Caco-2 (cell line): Measurements from ENCODE around the gene NAPEPLD. TPM values are rescaled to one million over a fixed set of nuclear protein-coding genes. Genes with fewer than 3 reads are reported as not detected.

Source experiments
- BruUV-seq: library from RNA; stranded (reverse); fragments of 400-500 nt; replicated peaks from 2 replicates; lab custom pipeline; 2021; lab: Mats Ljungman, UMichigan
- CTCF ChIA-PET: fragments of 300-600 bp; sonication (Branson Sonifier 250); formaldehyde crosslinking; loops from one replicate; lab custom pipeline; 2022; ENCODE audit warnings: antibody characterized with exemption; lab: Charles Lee
- POLR2A ChIA-PET: fragments of 300-600 bp; sonication (Branson Sonifier 250); formaldehyde crosslinking; loops from one replicate; lab custom pipeline; 2022; ENCODE audit warnings: antibody characterized with exemption; lab: Charles Lee
- DNase-seq, 2 experiments: peaks; one replicate each; pipeline versions ENCODE4 v3.0.0 to v3.0.0-alpha.2; 2020 to 2022
- H3K27me3 ChIP-seq: replicated peaks from 2 replicates; pipeline ENCODE4 v1.6.0; 2011; ENCODE audit warnings: low read length; ENCODE audit not compliant: control insufficient read depth, insufficient read depth
- H3K36me3 ChIP-seq: 2 replicates; pipeline ENCODE4 v1.5.1; 2011; ENCODE audit warnings: low read length; ENCODE audit not compliant: control insufficient read depth, insufficient read depth
- H3K4me1 ChIP-seq: fragments of 250-450 bp; sonication (Bioruptor Pico); 2 replicates; pipeline ENCODE4 v1.5.1; 2020; ENCODE audit warnings: mild to moderate bottlenecking
- H3K4me3 ChIP-seq: 2 replicates; pipeline ENCODE4 v1.5.1; 2011; ENCODE audit warnings: low read depth, mild to moderate bottlenecking, control low read depth, low read length
- H3K9me3 ChIP-seq: fragments of 250-450 bp; sonication (Bioruptor Pico); 2 replicates; pipeline ENCODE4 v1.5.1; 2020; ENCODE audit warnings: mild to moderate bottlenecking, moderate library complexity
- H3K27ac Mint-ChIP-seq: one replicate; pipeline ENCODE4 v1.8.0; 2022; ENCODE audit warnings: mixed read lengths; ENCODE audit not compliant: unreplicated experiment
- H3K27me3 Mint-ChIP-seq: one replicate; pipeline ENCODE4 v1.8.0; 2022; ENCODE audit warnings: mixed read lengths; ENCODE audit not compliant: insufficient read depth, unreplicated experiment
- H3K36me3 Mint-ChIP-seq: one replicate; pipeline ENCODE4 v1.8.0; 2022; ENCODE audit warnings: mild to moderate bottlenecking, mixed read lengths; ENCODE audit not compliant: insufficient read depth, unreplicated experiment
- H3K4me1 Mint-ChIP-seq: one replicate; pipeline ENCODE4 v1.8.0; 2022; ENCODE audit warnings: low read depth, mixed read lengths; ENCODE audit not compliant: unreplicated experiment
- H3K4me3 Mint-ChIP-seq: one replicate; pipeline ENCODE4 v1.8.0; 2022; ENCODE audit warnings: mild to moderate bottlenecking, moderate library complexity, mixed read lengths; ENCODE audit not compliant: unreplicated experiment
- H3K9me3 Mint-ChIP-seq: one replicate; pipeline ENCODE4 v1.8.0; 2022; ENCODE audit warnings: mixed read lengths; ENCODE audit not compliant: unreplicated experiment
- CTCF ChIP-seq, 2 experiments: fragments of 200-600 bp in 1 of 2; IDR thresholded peaks; 1 replicate in 1 of 2; 2 replicates in 1 of 2; pipeline versions ENCODE4 v1.5.1 to v1.8.0; 2011 to 2022; ENCODE audit warnings: antibody characterized with exemption in 1 of 2, control low read depth in 1 of 2, inconsistent platforms in 1 of 2, low read depth in 1 of 2, low read length in 1 of 2, mild to moderate bottlenecking in 1 of 2, moderate library complexity in 1 of 2; ENCODE audit not compliant: insufficient read depth in 1 of 2, severe bottlenecking in 1 of 2, unreplicated experiment in 1 of 2
- intact Hi-C: fragments of 100-400 bp; cut with micrococcal nuclease; formaldehyde crosslinking; loops from one replicate; pipeline ENCODE4 v1.10.0; 2022; ENCODE audit not compliant: unreplicated experiment
- total RNA-seq: library from RNA; stranded (reverse); gene quantifications from 2 replicates; pipeline ENCODE4 v1.2.3, GENCODE V29; 2022

The NAPEPLD gene
- total RNA-seq, 1 experiment from 2014 or later = 16.9 TPM

GRCh38 chr7:103127006-103127405 is 21.9 kb downstream of the NAPEPLD start:
- BruUV-seq = no TSS peak
- peaks cover 7% of the 10 kb centered on the region for H3K36me3 Mint-ChIP-seq
- H3K27me3 Mint-ChIP-seq = no peaks in the 10 kb centered on the region
- H3K9me3 Mint-ChIP-seq = no peaks in the 10 kb centered on the region
- no peak overlapping the region for H3K27ac Mint-ChIP-seq
- ChIA-PET CTCF (interaction anchor here (0.7 kb wide), 1 partner anchor 764 kb away, joined by 3 read pairs; no protein-coding TSS in a partner anchor), POLR2A (no interaction called here)
- DNase-seq = no peak
- no peaks in the 10 kb centered on the region; the same call in 1 of the 2 replicates for H3K36me3 ChIP-seq
- peaks cover 7% of the 10 kb centered on the region for H3K4me1 ChIP-seq
- no peak for TF ChIP-seq CTCF (IDR thresholded peaks at IDR 0.05; ENCODE audit: insufficient read depth in 1 of 2, low read depth in 1 of 2, low read length in 1 of 2, severe bottlenecking in 1 of 2, unreplicated experiment in 1 of 2)
- no peaks in the 10 kb centered on the region for H3K9me3 ChIP-seq
- intact Hi-C loops = no loop called here
- no peak overlapping the region for H3K4me3 ChIP-seq
- H3K4me3 Mint-ChIP-seq = no peak overlapping the region
- no peaks in the 10 kb centered on the region for H3K4me1 Mint-ChIP-seq
- H3K27me3 ChIP-seq = no peaks in the 10 kb centered on the region

GRCh38 chr7:103124429-103124979 is 24.4 kb downstream of the NAPEPLD start:
- Histone ChIP-seq H3K4me1 (peaks cover 7% of the 10 kb centered on the region), H3K9me3 (no peaks in the 10 kb centered on the region), H3K4me3 (no peak overlapping the region), H3K36me3 (no peaks in the 10 kb centered on the region; the same call in 1 of the 2 replicates), H3K27me3 (no peaks in the 10 kb centered on the region)
- no TSS peak for BruUV-seq
- no peak for TF ChIP-seq CTCF (IDR thresholded peaks at IDR 0.05; ENCODE audit: insufficient read depth in 1 of 2, low read depth in 1 of 2, low read length in 1 of 2, severe bottlenecking in 1 of 2, unreplicated experiment in 1 of 2)
- ChIA-PET CTCF (no interaction called here), POLR2A (no interaction called here)
- peaks cover 10% of the 10 kb centered on the region for H3K36me3 Mint-ChIP-seq
- H3K4me3 Mint-ChIP-seq = no peak overlapping the region
- no peaks in the 10 kb centered on the region for H3K27me3 Mint-ChIP-seq
- H3K9me3 Mint-ChIP-seq = no peaks in the 10 kb centered on the region
- intact Hi-C loops = no loop called here
- no peak for DNase-seq
- no peaks in the 10 kb centered on the region for H3K4me1 Mint-ChIP-seq
- H3K27ac Mint-ChIP-seq = no peak overlapping the region

GRCh38 chr7:103123529-103123928 is 25.4 kb downstream of the NAPEPLD start:
- BruUV-seq = no TSS peak
- Histone ChIP-seq H3K9me3 (no peaks in the 10 kb centered on the region), H3K4me3 (no peak overlapping the region), H3K36me3 (no peaks in the 10 kb centered on the region; the same call in 1 of the 2 replicates), H3K27me3 (no peaks in the 10 kb centered on the region), H3K4me1 (peaks cover 7% of the 10 kb centered on the region)
- Mint-ChIP-seq H3K4me1 (no peaks in the 10 kb centered on the region), H3K27me3 (no peaks in the 10 kb centered on the region), H3K9me3 (no peaks in the 10 kb centered on the region), H3K36me3 (peaks cover 12% of the 10 kb centered on the region), H3K4me3 (no peak overlapping the region), H3K27ac (no peak overlapping the region)
- no peak for DNase-seq
- ChIA-PET CTCF (no interaction called here), POLR2A (no interaction called here)
- no peak for TF ChIP-seq CTCF (IDR thresholded peaks at IDR 0.05; ENCODE audit: insufficient read depth in 1 of 2, low read depth in 1 of 2, low read length in 1 of 2, severe bottlenecking in 1 of 2, unreplicated experiment in 1 of 2)
- intact Hi-C loops = no loop called here
